PFSK-1 (cell line): ENCODE measurements around the gene USP2.

Experiments used
- FOXP2 ChIP-seq: optimal IDR thresholded peaks from 2 replicates; pipeline ENCODE3; 2011; ENCODE audit warnings: borderline replicate concordance, control low read depth, inconsistent platforms; ENCODE audit not compliant: insufficient read depth; ENCODE audit errors: extremely low read length, extremely low read depth
- POLR2AphosphoS5 ChIP-seq: IDR thresholded peaks from 2 replicates; pipeline ENCODE4 v1.6.1; 2012; ENCODE audit warnings: low read depth, mild to moderate bottlenecking, control low read depth, low read length, moderate library complexity
- REST ChIP-seq, 2 experiments: IDR thresholded peaks; 2 replicates each; pipeline versions ENCODE4 v1.6.1 to v1.8.0; 2011 to 2012; ENCODE audit warnings: low read depth in 2 of 2, low read length in 2 of 2, control low read depth in 1 of 2, inconsistent platforms in 1 of 2, mild to moderate bottlenecking in 1 of 2, moderate library complexity in 1 of 2; ENCODE audit not compliant: insufficient read depth in 1 of 2
- SIN3A ChIP-seq: IDR thresholded peaks from 2 replicates; pipeline ENCODE4 v1.6.1; 2012; ENCODE audit warnings: mild to moderate bottlenecking, low read length, moderate library complexity, borderline replicate concordance; ENCODE audit not compliant: insufficient read depth
- TAF1 ChIP-seq: IDR thresholded peaks from 2 replicates; pipeline ENCODE4 v1.6.1; 2012; ENCODE audit warnings: low read length, control low read depth, borderline replicate concordance; ENCODE audit not compliant: insufficient read depth

- TF ChIP-seq SIN3A, result no peak
- TF ChIP-seq TAF1, result no peak
- TF ChIP-seq POLR2AphosphoS5, result no peak
- no peak for TF ChIP-seq REST (IDR thresholded peaks at IDR 0.05; ENCODE audit: insufficient read depth in 1 of 2, low read depth in 2 of 2, low read length in 2 of 2)
- no peak for TF ChIP-seq FOXP2
Observed at GRCh38 chr11:119322921-119323531, 58.5 kb downstream of the USP2 start.
